Erythroblast (primary cell): ENCODE measurements around the gene TMEM187.

Experiments used
- GATA1 ChIP-seq: IDR thresholded peaks from 2 replicates; pipeline ENCODE4 v1.6.1; 2011; ENCODE audit warnings: low read depth, mild to moderate bottlenecking, control low read depth, low read length, moderate library complexity
- POLR2A ChIP-seq: IDR thresholded peaks from 2 replicates; pipeline ENCODE4 v1.6.1; 2011; ENCODE audit warnings: mild to moderate bottlenecking, low read length

DNA sequence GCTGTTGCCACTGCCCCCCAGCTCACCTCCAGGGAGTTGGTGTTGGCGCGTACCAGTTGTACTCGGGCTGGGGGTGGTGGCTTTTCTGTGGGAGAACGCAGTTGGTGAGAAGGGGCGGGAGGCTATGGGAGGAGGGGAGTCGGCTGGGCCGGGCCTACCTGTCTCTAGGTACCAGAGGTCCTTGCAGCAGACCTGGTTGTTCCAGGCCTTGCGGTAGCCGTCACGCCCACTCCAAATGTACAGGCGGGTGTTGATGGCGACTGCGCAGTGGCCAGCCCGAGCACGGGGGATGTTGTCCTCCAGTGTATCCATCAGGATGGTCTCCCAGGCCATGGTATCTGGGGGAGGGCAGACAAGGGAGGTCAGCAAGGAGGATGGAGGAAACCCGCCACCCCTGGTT lies 12.5 kb upstream of the TMEM187 start:
- TF ChIP-seq POLR2A (no peak), GATA1 (no peak)
